WTC11 (cell line): ENCODE measurements around the gene CYB5B. TPM values are rescaled to one million over a fixed set of nuclear protein-coding genes. Genes with fewer than 3 reads are reported as not detected.

Experiments used
- ATAC-seq: fragments of 200-7000 bp; cut with Tn5 transposase; 2 replicates; pipeline ENCODE4 v1.10.0; 2021; ENCODE audit warnings: mild to moderate bottlenecking, moderate library complexity
- CTCF ChIA-PET: fragments of 300-600 bp; sonication (Branson Sonifier 250); formaldehyde crosslinking; loops from one replicate; lab custom pipeline; 2021; ENCODE audit warnings: antibody characterized with exemption; lab: Charles Lee
- POLR2A ChIA-PET: fragments of 350-600 bp; sonication (Branson Sonifier 250); formaldehyde crosslinking; loops from one replicate; lab custom pipeline; 2021; ENCODE audit warnings: antibody characterized with exemption; lab: Charles Lee
- DNase-seq: peaks from one replicate; pipeline ENCODE4 v3.0.0; 2021; ENCODE audit warnings: low spot score
- H3K27ac Mint-ChIP-seq: 2 replicates; pipeline ENCODE4 v1.8.0; 2021; ENCODE audit warnings: mixed read lengths
- H3K27me3 Mint-ChIP-seq: 2 replicates; pipeline ENCODE4 v1.8.0; 2021; ENCODE audit warnings: low read depth, mild to moderate bottlenecking, moderate library complexity, mixed read lengths
- H3K36me3 Mint-ChIP-seq: 2 replicates; pipeline ENCODE4 v1.8.0; 2021; ENCODE audit warnings: mixed read lengths
- H3K4me1 Mint-ChIP-seq: 2 replicates; pipeline ENCODE4 v1.8.0; 2022; ENCODE audit warnings: mixed read lengths
- H3K4me3 Mint-ChIP-seq: 2 replicates; pipeline ENCODE4 v1.8.0; 2021; ENCODE audit warnings: mild to moderate bottlenecking, moderate library complexity, mixed read lengths
- H3K9me3 Mint-ChIP-seq: 2 replicates; pipeline ENCODE4 v1.8.0; 2021; ENCODE audit warnings: mixed read lengths
- FOXK1 ChIP-seq: sonication (generic); formaldehyde crosslinking; IDR thresholded peaks from 2 replicates; pipeline ENCODE4 v1.8.0; 2022; ENCODE audit warnings: mild to moderate bottlenecking, moderate library complexity, missing genetic modification reagents
- GRHL2 ChIP-seq: fragments of 250-450 bp; sonication (Bioruptor Pico); IDR thresholded peaks from 2 replicates; pipeline ENCODE4 v1.8.0; 2022; ENCODE audit warnings: mild to moderate bottlenecking, moderate library complexity; ENCODE audit not compliant: insufficient replicate concordance, severe bottlenecking
- HMGA2 ChIP-seq: fragments of 250-450 bp; sonication (Bioruptor Pico); IDR thresholded peaks from 2 replicates; pipeline ENCODE4 v1.4.0; 2021; ENCODE audit warnings: mild to moderate bottlenecking, moderate library complexity
- IRF2 ChIP-seq: sonication (generic); formaldehyde crosslinking; IDR thresholded peaks from 2 replicates; pipeline ENCODE4 v1.8.0; 2022; ENCODE audit warnings: low read depth, missing genetic modification reagents, borderline replicate concordance
- NFE2L1 ChIP-seq: sonication (generic); formaldehyde crosslinking; IDR thresholded peaks from 2 replicates; pipeline ENCODE4 v1.8.1; 2023; ENCODE audit warnings: missing genetic modification reagents
- RELA ChIP-seq: sonication (generic); formaldehyde crosslinking; IDR thresholded peaks from 2 replicates; pipeline ENCODE4 v1.8.1; 2022; ENCODE audit warnings: missing genetic modification reagents, mild to moderate bottlenecking, borderline replicate concordance
- ZNF232 ChIP-seq: sonication (generic); formaldehyde crosslinking; IDR thresholded peaks from 2 replicates; pipeline ENCODE4 v1.8.0; 2022; ENCODE audit warnings: mild to moderate bottlenecking, missing genetic modification reagents
- ZNF263 ChIP-seq: sonication (generic); formaldehyde crosslinking; IDR thresholded peaks from 2 replicates; pipeline ENCODE4 v1.8.1; 2022; ENCODE audit warnings: low read depth, mild to moderate bottlenecking, moderate library complexity, missing genetic modification reagents
- ZNF396 ChIP-seq: fragments of 250-450 bp; sonication (Bioruptor Pico); IDR thresholded peaks from 2 replicates; pipeline ENCODE4 v1.8.0; 2021; ENCODE audit warnings: mild to moderate bottlenecking, moderate library complexity, borderline replicate concordance
- ZNF423 ChIP-seq: fragments of 250-450 bp; sonication (Bioruptor Pico); IDR thresholded peaks from 2 replicates; pipeline ENCODE4 v2.1.2; 2022; ENCODE audit warnings: mild to moderate bottlenecking, moderate library complexity
- total RNA-seq: library from RNA; stranded (reverse); gene quantifications from 3 replicates; pipeline ENCODE4 v1.2.3, GENCODE V29; 2021
- TF ChIP-seq, protein P1 (sequence below): sonication (generic); formaldehyde crosslinking; IDR thresholded peaks from 2 replicates; pipeline ENCODE4 v1.8.0; 2023; ENCODE audit warnings: mild to moderate bottlenecking, missing genetic modification reagents
- TF ChIP-seq, protein P2 (sequence below): sonication (generic); formaldehyde crosslinking; IDR thresholded peaks from 2 replicates; pipeline ENCODE4 v1.8.0; 2022; ENCODE audit warnings: mild to moderate bottlenecking, missing genetic modification reagents
- TF ChIP-seq, protein P3 (sequence below): fragments of 250-450 bp; sonication (Bioruptor Pico); IDR thresholded peaks from 2 replicates; pipeline ENCODE4 v1.9.0; 2021; ENCODE audit warnings: mild to moderate bottlenecking, borderline replicate concordance
- TF ChIP-seq, protein P4 (sequence below): fragments of 250-450 bp; sonication (Bioruptor Pico); IDR thresholded peaks from 2 replicates; pipeline ENCODE4 v1.9.0; 2021; ENCODE audit warnings: mild to moderate bottlenecking
- TF ChIP-seq, protein P5 (sequence below): sonication (generic); formaldehyde crosslinking; IDR thresholded peaks from 2 replicates; pipeline ENCODE4 v1.8.0; 2023; ENCODE audit warnings: missing genetic modification reagents, mild to moderate bottlenecking, borderline replicate concordance

The CYB5B gene
- total RNA-seq, 1 experiment from 2014 or later: 109 TPM

DNA sequence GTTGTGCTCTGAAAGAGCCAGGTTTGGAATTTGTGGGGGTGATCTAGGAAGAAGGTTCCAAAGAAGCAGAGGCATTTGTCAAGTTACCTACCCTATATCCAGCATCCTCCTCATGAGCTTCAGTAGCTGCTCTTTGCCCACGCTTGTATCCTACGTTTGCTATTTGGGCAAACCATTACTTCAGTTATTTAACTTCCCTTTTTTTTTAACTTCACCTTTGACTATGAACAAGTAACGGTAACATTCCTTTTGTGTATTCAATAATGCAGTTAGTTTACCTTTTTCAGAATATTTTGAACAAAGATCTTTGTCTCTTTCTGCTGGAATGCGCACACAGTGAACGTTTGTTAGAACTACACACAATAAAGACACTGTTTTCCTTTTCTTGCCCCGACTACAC, 41.5 kb downstream of the CYB5B start (continued):
- TF ChIP-seq IRF2: no peak
- TF ChIP-seq, protein P1, sequence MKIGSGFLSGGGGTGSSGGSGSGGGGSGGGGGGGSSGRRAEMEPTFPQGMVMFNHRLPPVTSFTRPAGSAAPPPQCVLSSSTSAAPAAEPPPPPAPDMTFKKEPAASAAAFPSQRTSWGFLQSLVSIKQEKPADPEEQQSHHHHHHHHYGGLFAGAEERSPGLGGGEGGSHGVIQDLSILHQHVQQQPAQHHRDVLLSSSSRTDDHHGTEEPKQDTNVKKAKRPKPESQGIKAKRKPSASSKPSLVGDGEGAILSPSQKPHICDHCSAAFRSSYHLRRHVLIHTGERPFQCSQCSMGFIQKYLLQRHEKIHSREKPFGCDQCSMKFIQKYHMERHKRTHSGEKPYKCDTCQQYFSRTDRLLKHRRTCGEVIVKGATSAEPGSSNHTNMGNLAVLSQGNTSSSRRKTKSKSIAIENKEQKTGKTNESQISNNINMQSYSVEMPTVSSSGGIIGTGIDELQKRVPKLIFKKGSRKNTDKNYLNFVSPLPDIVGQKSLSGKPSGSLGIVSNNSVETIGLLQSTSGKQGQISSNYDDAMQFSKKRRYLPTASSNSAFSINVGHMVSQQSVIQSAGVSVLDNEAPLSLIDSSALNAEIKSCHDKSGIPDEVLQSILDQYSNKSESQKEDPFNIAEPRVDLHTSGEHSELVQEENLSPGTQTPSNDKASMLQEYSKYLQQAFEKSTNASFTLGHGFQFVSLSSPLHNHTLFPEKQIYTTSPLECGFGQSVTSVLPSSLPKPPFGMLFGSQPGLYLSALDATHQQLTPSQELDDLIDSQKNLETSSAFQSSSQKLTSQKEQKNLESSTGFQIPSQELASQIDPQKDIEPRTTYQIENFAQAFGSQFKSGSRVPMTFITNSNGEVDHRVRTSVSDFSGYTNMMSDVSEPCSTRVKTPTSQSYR (CRISPR knock-in tag): no peak

DNA sequence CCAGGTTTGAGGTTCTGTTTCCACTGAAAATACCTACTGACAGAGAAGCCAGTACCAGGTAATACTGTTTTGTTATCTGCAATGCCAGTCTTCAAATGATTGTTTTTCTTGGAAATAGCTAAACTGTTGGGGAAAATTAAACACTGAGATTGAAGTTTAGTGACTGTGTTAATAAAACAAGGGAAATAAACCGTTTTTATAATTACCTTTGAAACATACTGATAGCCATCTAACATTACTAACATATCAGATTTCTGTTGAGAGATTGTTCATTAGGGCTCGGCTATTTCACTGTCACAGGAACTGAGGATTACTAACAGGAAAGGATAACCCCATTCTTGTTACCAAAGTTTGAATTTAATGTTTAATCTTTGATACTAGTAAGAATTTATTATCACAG, 42.1 kb downstream of the CYB5B start:
- Mint-ChIP-seq H3K9me3 (no peaks in the 10 kb centered on the region), H3K4me3 (no peak overlapping the region), H3K36me3 (peaks cover 5% of the 10 kb centered on the region; the same call in 1 of the 2 replicates), H3K4me1 (peaks cover 4% of the 10 kb centered on the region), H3K27me3 (no peaks in the 10 kb centered on the region), H3K27ac (no peak overlapping the region)
- CTCF ChIA-PET: no interaction called here
- no peak for TF ChIP-seq ZNF232 (CRISPR knock-in tag)
- TF ChIP-seq, protein P2, sequence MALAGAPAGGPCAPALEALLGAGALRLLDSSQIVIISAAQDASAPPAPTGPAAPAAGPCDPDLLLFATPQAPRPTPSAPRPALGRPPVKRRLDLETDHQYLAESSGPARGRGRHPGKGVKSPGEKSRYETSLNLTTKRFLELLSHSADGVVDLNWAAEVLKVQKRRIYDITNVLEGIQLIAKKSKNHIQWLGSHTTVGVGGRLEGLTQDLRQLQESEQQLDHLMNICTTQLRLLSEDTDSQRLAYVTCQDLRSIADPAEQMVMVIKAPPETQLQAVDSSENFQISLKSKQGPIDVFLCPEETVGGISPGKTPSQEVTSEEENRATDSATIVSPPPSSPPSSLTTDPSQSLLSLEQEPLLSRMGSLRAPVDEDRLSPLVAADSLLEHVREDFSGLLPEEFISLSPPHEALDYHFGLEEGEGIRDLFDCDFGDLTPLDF (CRISPR knock-in tag): no peak
- TF ChIP-seq HMGA2 (CRISPR knock-in tag): no peak
- TF ChIP-seq, protein P3, sequence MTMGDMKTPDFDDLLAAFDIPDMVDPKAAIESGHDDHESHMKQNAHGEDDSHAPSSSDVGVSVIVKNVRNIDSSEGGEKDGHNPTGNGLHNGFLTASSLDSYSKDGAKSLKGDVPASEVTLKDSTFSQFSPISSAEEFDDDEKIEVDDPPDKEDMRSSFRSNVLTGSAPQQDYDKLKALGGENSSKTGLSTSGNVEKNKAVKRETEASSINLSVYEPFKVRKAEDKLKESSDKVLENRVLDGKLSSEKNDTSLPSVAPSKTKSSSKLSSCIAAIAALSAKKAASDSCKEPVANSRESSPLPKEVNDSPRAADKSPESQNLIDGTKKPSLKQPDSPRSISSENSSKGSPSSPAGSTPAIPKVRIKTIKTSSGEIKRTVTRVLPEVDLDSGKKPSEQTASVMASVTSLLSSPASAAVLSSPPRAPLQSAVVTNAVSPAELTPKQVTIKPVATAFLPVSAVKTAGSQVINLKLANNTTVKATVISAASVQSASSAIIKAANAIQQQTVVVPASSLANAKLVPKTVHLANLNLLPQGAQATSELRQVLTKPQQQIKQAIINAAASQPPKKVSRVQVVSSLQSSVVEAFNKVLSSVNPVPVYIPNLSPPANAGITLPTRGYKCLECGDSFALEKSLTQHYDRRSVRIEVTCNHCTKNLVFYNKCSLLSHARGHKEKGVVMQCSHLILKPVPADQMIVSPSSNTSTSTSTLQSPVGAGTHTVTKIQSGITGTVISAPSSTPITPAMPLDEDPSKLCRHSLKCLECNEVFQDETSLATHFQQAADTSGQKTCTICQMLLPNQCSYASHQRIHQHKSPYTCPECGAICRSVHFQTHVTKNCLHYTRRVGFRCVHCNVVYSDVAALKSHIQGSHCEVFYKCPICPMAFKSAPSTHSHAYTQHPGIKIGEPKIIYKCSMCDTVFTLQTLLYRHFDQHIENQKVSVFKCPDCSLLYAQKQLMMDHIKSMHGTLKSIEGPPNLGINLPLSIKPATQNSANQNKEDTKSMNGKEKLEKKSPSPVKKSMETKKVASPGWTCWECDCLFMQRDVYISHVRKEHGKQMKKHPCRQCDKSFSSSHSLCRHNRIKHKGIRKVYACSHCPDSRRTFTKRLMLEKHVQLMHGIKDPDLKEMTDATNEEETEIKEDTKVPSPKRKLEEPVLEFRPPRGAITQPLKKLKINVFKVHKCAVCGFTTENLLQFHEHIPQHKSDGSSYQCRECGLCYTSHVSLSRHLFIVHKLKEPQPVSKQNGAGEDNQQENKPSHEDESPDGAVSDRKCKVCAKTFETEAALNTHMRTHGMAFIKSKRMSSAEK (CRISPR knock-in tag): no peak
- TF ChIP-seq NFE2L1 (CRISPR knock-in tag): no peak
- TF ChIP-seq ZNF263 (CRISPR knock-in tag): no peak
- no peak for TF ChIP-seq RELA (CRISPR knock-in tag)
- TF ChIP-seq ZNF423 (CRISPR knock-in tag): no peak
- TF ChIP-seq FOXK1 (CRISPR knock-in tag): no peak
- TF ChIP-seq, protein P1 (CRISPR knock-in tag): no peak
- TF ChIP-seq, protein P4, sequence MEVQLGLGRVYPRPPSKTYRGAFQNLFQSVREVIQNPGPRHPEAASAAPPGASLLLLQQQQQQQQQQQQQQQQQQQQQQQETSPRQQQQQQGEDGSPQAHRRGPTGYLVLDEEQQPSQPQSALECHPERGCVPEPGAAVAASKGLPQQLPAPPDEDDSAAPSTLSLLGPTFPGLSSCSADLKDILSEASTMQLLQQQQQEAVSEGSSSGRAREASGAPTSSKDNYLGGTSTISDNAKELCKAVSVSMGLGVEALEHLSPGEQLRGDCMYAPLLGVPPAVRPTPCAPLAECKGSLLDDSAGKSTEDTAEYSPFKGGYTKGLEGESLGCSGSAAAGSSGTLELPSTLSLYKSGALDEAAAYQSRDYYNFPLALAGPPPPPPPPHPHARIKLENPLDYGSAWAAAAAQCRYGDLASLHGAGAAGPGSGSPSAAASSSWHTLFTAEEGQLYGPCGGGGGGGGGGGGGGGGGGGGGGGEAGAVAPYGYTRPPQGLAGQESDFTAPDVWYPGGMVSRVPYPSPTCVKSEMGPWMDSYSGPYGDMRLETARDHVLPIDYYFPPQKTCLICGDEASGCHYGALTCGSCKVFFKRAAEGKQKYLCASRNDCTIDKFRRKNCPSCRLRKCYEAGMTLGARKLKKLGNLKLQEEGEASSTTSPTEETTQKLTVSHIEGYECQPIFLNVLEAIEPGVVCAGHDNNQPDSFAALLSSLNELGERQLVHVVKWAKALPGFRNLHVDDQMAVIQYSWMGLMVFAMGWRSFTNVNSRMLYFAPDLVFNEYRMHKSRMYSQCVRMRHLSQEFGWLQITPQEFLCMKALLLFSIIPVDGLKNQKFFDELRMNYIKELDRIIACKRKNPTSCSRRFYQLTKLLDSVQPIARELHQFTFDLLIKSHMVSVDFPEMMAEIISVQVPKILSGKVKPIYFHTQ: no peak
- TF ChIP-seq, protein P5, sequence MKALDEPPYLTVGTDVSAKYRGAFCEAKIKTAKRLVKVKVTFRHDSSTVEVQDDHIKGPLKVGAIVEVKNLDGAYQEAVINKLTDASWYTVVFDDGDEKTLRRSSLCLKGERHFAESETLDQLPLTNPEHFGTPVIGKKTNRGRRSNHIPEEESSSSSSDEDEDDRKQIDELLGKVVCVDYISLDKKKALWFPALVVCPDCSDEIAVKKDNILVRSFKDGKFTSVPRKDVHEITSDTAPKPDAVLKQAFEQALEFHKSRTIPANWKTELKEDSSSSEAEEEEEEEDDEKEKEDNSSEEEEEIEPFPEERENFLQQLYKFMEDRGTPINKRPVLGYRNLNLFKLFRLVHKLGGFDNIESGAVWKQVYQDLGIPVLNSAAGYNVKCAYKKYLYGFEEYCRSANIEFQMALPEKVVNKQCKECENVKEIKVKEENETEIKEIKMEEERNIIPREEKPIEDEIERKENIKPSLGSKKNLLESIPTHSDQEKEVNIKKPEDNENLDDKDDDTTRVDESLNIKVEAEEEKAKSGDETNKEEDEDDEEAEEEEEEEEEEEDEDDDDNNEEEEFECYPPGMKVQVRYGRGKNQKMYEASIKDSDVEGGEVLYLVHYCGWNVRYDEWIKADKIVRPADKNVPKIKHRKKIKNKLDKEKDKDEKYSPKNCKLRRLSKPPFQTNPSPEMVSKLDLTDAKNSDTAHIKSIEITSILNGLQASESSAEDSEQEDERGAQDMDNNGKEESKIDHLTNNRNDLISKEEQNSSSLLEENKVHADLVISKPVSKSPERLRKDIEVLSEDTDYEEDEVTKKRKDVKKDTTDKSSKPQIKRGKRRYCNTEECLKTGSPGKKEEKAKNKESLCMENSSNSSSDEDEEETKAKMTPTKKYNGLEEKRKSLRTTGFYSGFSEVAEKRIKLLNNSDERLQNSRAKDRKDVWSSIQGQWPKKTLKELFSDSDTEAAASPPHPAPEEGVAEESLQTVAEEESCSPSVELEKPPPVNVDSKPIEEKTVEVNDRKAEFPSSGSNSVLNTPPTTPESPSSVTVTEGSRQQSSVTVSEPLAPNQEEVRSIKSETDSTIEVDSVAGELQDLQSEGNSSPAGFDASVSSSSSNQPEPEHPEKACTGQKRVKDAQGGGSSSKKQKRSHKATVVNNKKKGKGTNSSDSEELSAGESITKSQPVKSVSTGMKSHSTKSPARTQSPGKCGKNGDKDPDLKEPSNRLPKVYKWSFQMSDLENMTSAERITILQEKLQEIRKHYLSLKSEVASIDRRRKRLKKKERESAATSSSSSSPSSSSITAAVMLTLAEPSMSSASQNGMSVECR: no peak
- TF ChIP-seq ZNF396 (CRISPR knock-in tag): no peak
- no peak for TF ChIP-seq GRHL2 (CRISPR knock-in tag)
- ATAC-seq (no peak), DNase-seq (no peak)
- POLR2A ChIA-PET: no interaction called here
